A549 (cell line): ENCODE data around the gene GPR12. TPM values are rescaled to one million over a fixed set of nuclear protein-coding genes. Genes with fewer than 3 reads are reported as not detected.

ENCODE experiments used
- ATAC-seq, 2 experiments: fragments of 200-7000 bp in 1 of 2; fragments of >200 bp in 1 of 2; cut with Nextera tagmentation in 1 of 2; cut with Tn5 transposase in 1 of 2; 3 replicates each; pipeline versions ENCODE4 v1.8.0 to v1.9.1; 2018 to 2020; ENCODE audit warnings: mild to moderate bottlenecking in 1 of 2, moderate library complexity in 1 of 2
- CTCF ChIA-PET: fragments of 300-600 bp; sonication (Branson Sonifier 250); formaldehyde crosslinking; extraction: SDS; loops from one replicate; lab custom pipeline; 2021; ENCODE audit warnings: antibody characterized with exemption, inconsistent platforms; lab: Yijun Ruan, JAX
- POLR2A ChIA-PET: fragments of 350-600 bp; formaldehyde crosslinking; extraction: SDS; loops from one replicate; lab custom pipeline; 2021; ENCODE audit warnings: antibody characterized with exemption, inconsistent platforms; lab: Yijun Ruan, JAX
- DNase-seq, 2 experiments: peaks; one replicate each; pipeline versions ENCODE4 v3.0.0 to v3.0.0-alpha.2; 2011 to 2016; ENCODE audit warnings: low read depth in 1 of 2, low spot score in 1 of 2
- FAIRE-seq: peaks from 2 replicates; lab custom pipeline; 2011; peaks lifted over from hg19 to GRCh38; lab: Jason Lieb, UNC
- H3K27ac ChIP-seq, 2 experiments: fragments of >200 bp; sonication (Bioruptor Twin); formaldehyde crosslinking; 3 replicates each; pipeline ENCODE4 v1.5.1; 2016 to 2017
- H3K4me1 ChIP-seq: fragments of >200 bp; sonication (Bioruptor Twin); formaldehyde crosslinking; 3 replicates; pipeline ENCODE4 v1.6.1; 2016
- H3K4me2 ChIP-seq: fragments of >200 bp; sonication (Bioruptor Twin); formaldehyde crosslinking; 3 replicates; pipeline ENCODE4 v1.6.1; 2016
- H3K4me3 ChIP-seq: fragments of >200 bp; sonication (Bioruptor Twin); formaldehyde crosslinking; 3 replicates; pipeline ENCODE4 v1.5.1; 2016
- H3K9me3 ChIP-seq: fragments of >200 bp; sonication (Bioruptor Twin); formaldehyde crosslinking; 3 replicates; pipeline ENCODE4 v1.6.1; 2016
- BCL3 ChIP-seq: fragments of >200 bp; sonication (Bioruptor Twin); formaldehyde crosslinking; IDR thresholded peaks from 3 replicates; pipeline ENCODE4 v1.6.1; 2016
- CBX2 ChIP-seq: fragments of 200-600 bp; sonication (generic); IDR thresholded peaks from 2 replicates; pipeline ENCODE4 v1.6.1; 2016; ENCODE audit warnings: low read depth, mild to moderate bottlenecking, borderline replicate concordance
- CHD2 ChIP-seq: fragments of 150-350 bp; IDR thresholded peaks from 2 replicates; pipeline ENCODE4 v1.6.1; 2014; ENCODE audit warnings: low read length; ENCODE audit not compliant: partially characterized antibody
- CHD4 ChIP-seq: fragments of 200-600 bp; sonication (generic); IDR thresholded peaks from 2 replicates; pipeline ENCODE4 v1.6.1; 2016; ENCODE audit warnings: antibody characterized with exemption, mild to moderate bottlenecking, borderline replicate concordance
- EHF ChIP-seq: fragments of 250-450 bp; sonication (Bioruptor Pico); IDR thresholded peaks from 2 replicates; pipeline ENCODE4 v1.5.0; 2020; ENCODE audit warnings: mild to moderate bottlenecking
- EP300 ChIP-seq, 2 experiments: fragments of >200 bp; sonication (Bioruptor Twin); formaldehyde crosslinking; IDR thresholded peaks; 2 replicates in 1 of 2; 3 replicates in 1 of 2; pipeline ENCODE4 v1.6.1; 2016 to 2017
- FOSB ChIP-seq: fragments of 250-450 bp; sonication (Bioruptor Pico); IDR thresholded peaks from 2 replicates; pipeline ENCODE4 v1.5.0; 2020; ENCODE audit warnings: mild to moderate bottlenecking, moderate library complexity
- HDAC2 ChIP-seq: fragments of 200-600 bp; sonication (generic); IDR thresholded peaks from 2 replicates; pipeline ENCODE4 v1.6.1; 2016
- HEYL ChIP-seq: fragments of 250-450 bp; sonication (Bioruptor Pico); IDR thresholded peaks from 2 replicates; pipeline ENCODE4 v1.8.0; 2021; ENCODE audit warnings: mild to moderate bottlenecking, moderate library complexity
- HOXB13 ChIP-seq: fragments of 250-450 bp; sonication (Bioruptor Pico); IDR thresholded peaks from 2 replicates; pipeline ENCODE4 v1.5.0; 2020; ENCODE audit warnings: low read depth, mild to moderate bottlenecking, moderate library complexity
- JUN ChIP-seq, 2 experiments: fragments of >200 bp; sonication (Bioruptor Twin); formaldehyde crosslinking; IDR thresholded peaks; 2 replicates in 1 of 2; 3 replicates in 1 of 2; pipeline ENCODE4 v1.6.1; 2016 to 2017
- KDM1A ChIP-seq: fragments of 200-600 bp; sonication (generic); IDR thresholded peaks from 2 replicates; pipeline ENCODE4 v1.6.1; 2016; ENCODE audit warnings: low read depth, mild to moderate bottlenecking
- MYC ChIP-seq: IDR thresholded peaks from 2 replicates; pipeline ENCODE4 v1.6.1; 2012; ENCODE audit warnings: mild to moderate bottlenecking, inconsistent platforms, low read length, improper control_type of control experiment, borderline replicate concordance
- NFE2L2 ChIP-seq: fragments of 150-350 bp; conservative IDR thresholded peaks from 2 replicates; pipeline ENCODE4 v1.6.1; 2014; ENCODE audit warnings: low read length
- NR3C1 ChIP-seq: fragments of >200 bp; sonication (Bioruptor Twin); formaldehyde crosslinking; IDR thresholded peaks from 3 replicates; pipeline ENCODE4 v1.6.1; 2017
- PHF8 ChIP-seq: fragments of 200-600 bp; sonication (generic); IDR thresholded peaks from 2 replicates; pipeline ENCODE4 v1.6.1; 2016; ENCODE audit warnings: low read depth, mild to moderate bottlenecking, antibody characterized with exemption, moderate library complexity, borderline replicate concordance
- POLR2A ChIP-seq: IDR thresholded peaks from 2 replicates; pipeline ENCODE4 v1.6.1; 2012; ENCODE audit warnings: mild to moderate bottlenecking, low read length
- RAD21 ChIP-seq, 2 experiments: fragments of >200 bp in 1 of 2; sonication (Bioruptor Twin) in 1 of 2; formaldehyde crosslinking in 1 of 2; IDR thresholded peaks in 1 of 2; conservative IDR thresholded peaks in 1 of 2; 2 replicates in 1 of 2; 3 replicates in 1 of 2; pipeline ENCODE4 v1.6.1; 2012 to 2018; ENCODE audit warnings: inconsistent platforms in 1 of 2
- RCOR1 ChIP-seq: fragments of 150-350 bp; IDR thresholded peaks from 2 replicates; pipeline ENCODE4 v1.6.1; 2014; ENCODE audit warnings: antibody characterized with exemption, low read length, low read depth
- SMC3 ChIP-seq: fragments of >200 bp; sonication (Bioruptor Twin); formaldehyde crosslinking; IDR thresholded peaks from 3 replicates; pipeline ENCODE4 v1.6.1; 2018; ENCODE audit warnings: inconsistent platforms
- TFCP2L1 ChIP-seq: fragments of 250-450 bp; sonication (Bioruptor Pico); IDR thresholded peaks from 2 replicates; pipeline ENCODE4 v1.5.0; 2021; ENCODE audit warnings: mild to moderate bottlenecking
- ZC3H11A ChIP-seq: fragments of 450-650 bp; IDR thresholded peaks from 2 replicates; pipeline ENCODE4 v1.6.1; 2014; ENCODE audit warnings: antibody characterized with exemption, mild to moderate bottlenecking
- ZFP36 ChIP-seq: fragments of 450-650 bp; IDR thresholded peaks from 2 replicates; pipeline ENCODE4 v1.6.1; 2014; ENCODE audit warnings: borderline replicate concordance; ENCODE audit not compliant: partially characterized antibody
- ZNF302 ChIP-seq: fragments of 250-450 bp; sonication (Bioruptor Pico); IDR thresholded peaks from 2 replicates; pipeline ENCODE4 v1.9.0; 2021; ENCODE audit warnings: inconsistent platforms, mild to moderate bottlenecking, moderate library complexity
- WGBS: methylation state at CpG from one replicate; pipeline ENCODE4 v1.1.6; 2017; ENCODE audit errors: missing lambda C conversion rate; 5-methylcytosine and 5-hydroxymethylcytosine counted together
- polyA plus RNA-seq, 4 experiments: library from polyadenylated mRNA; depleted of rRNA in 3 of 4; stranded (reverse); fragments of >200 nt; fragmentation: RNase III in 1 of 4; extraction: RNeasy Plus Mini Kit Qiagen cat#74134 plus additional on column Dnase treatment in 1 of 4; gene quantifications; 2 replicates in 3 of 4; 3 replicates in 1 of 4; pipeline ENCODE4 v1.2.3, GENCODE V29; 2011 to 2017
- TF ChIP-seq, protein P1 (sequence below): fragments of 250-450 bp; sonication (Bioruptor Pico); IDR thresholded peaks from 2 replicates; pipeline ENCODE4 v1.5.0; 2020; ENCODE audit warnings: low read depth, mild to moderate bottlenecking, moderate library complexity
- TF ChIP-seq, protein P2 (sequence below): fragments of 200-600 bp; sonication (generic); IDR thresholded peaks from 2 replicates; pipeline ENCODE4 v1.6.1; 2016; ENCODE audit warnings: antibody characterized with exemption, mild to moderate bottlenecking, moderate library complexity

Gene GPR12
- polyA plus RNA-seq, 2 of the 4 experiments (the other 2 are of a cell fraction), result not detected

GRCh38 chr13:26713341-26713740 lies 47.2 kb downstream of the GPR12 start:
- Histone ChIP-seq H3K4me3 (no peak overlapping the region), H3K9me3 (no peaks in the 10 kb centered on the region), H3K4me1 (no peaks in the 10 kb centered on the region), H3K27ac (no peak overlapping the region), H3K4me2 (no peak overlapping the region)
- no CpG with 5 or more reads among the region's 1 CpG for WGBS
- DNase-seq (no peak), FAIRE-seq (no peak), ATAC-seq (no peak)
- ChIA-PET POLR2A (no interaction called here), CTCF (interaction anchor here (0.8 to 1.0 kb wide), 3 partner anchors 15 to 230 kb away, joined by 3 to 4 read pairs (median 3); no protein-coding TSS in a partner anchor)
- TF ChIP-seq CBX2 (no peak), EP300 (IDR thresholded peaks at IDR 0.05) (no peak), BCL3 (no peak), ZFP36 (no peak), PHF8 (no peak), MYC (no peak), RAD21 (conservative IDR thresholded peaks at IDR 0.05 in 1 of 2, IDR thresholded peaks at IDR 0.05 in 1 of 2) (no peak), TFCP2L1 (no peak), CHD2 (no peak), FOSB (no peak), HEYL (no peak), KDM1A (no peak), CHD4 (no peak), HOXB13 (CRISPR knock-in tag) (no peak), EHF (no peak)

DNA sequence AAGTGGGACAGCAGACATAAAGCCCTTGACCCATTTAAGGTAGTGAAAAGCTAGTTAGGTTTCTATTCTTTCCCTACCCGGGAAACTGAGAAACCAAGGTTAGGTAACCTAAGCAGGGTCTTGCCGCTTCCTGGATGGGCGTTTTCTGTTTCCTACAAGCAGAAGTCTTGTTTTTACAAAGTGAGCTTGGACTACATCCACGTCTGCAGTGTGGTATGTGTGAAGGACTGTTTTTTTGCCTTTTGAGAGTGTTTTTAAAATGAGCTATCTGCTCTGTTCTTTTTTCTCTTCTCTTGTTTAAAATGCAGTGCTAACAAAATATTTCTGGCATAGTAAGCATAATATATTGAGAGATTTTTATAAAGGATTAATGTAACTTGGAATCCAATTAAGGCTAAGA lies 49.4 kb downstream of the GPR12 start:
- ChIA-PET CTCF (interaction anchor here (0.9 to 4.0 kb wide), 2 partner anchors 9 to 162 kb away, joined by 5 to 13 read pairs; no protein-coding TSS in a partner anchor), POLR2A (no interaction called here)
- no peak overlapping the region for H3K4me2 ChIP-seq
- TF ChIP-seq TFCP2L1, result no peak
- TF ChIP-seq NR3C1, result no peak
- TF ChIP-seq, protein P1, sequence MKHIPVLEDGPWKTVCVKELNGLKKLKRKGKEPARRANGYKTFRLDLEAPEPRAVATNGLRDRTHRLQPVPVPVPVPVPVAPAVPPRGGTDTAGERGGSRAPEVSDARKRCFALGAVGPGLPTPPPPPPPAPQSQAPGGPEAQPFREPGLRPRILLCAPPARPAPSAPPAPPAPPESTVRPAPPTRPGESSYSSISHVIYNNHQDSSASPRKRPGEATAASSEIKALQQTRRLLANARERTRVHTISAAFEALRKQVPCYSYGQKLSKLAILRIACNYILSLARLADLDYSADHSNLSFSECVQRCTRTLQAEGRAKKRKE (CRISPR knock-in tag), result no peak
- TF ChIP-seq ZNF302 (CRISPR knock-in tag), result no peak
- TF ChIP-seq ZC3H11A, result no peak
- no peak for TF ChIP-seq RCOR1
- TF ChIP-seq, protein P2, sequence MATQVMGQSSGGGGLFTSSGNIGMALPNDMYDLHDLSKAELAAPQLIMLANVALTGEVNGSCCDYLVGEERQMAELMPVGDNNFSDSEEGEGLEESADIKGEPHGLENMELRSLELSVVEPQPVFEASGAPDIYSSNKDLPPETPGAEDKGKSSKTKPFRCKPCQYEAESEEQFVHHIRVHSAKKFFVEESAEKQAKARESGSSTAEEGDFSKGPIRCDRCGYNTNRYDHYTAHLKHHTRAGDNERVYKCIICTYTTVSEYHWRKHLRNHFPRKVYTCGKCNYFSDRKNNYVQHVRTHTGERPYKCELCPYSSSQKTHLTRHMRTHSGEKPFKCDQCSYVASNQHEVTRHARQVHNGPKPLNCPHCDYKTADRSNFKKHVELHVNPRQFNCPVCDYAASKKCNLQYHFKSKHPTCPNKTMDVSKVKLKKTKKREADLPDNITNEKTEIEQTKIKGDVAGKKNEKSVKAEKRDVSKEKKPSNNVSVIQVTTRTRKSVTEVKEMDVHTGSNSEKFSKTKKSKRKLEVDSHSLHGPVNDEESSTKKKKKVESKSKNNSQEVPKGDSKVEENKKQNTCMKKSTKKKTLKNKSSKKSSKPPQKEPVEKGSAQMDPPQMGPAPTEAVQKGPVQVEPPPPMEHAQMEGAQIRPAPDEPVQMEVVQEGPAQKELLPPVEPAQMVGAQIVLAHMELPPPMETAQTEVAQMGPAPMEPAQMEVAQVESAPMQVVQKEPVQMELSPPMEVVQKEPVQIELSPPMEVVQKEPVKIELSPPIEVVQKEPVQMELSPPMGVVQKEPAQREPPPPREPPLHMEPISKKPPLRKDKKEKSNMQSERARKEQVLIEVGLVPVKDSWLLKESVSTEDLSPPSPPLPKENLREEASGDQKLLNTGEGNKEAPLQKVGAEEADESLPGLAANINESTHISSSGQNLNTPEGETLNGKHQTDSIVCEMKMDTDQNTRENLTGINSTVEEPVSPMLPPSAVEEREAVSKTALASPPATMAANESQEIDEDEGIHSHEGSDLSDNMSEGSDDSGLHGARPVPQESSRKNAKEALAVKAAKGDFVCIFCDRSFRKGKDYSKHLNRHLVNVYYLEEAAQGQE, result no peak
- no peak for TF ChIP-seq EHF
- no peak for TF ChIP-seq HDAC2
- TF ChIP-seq SMC3, result no peak
- no peak for TF ChIP-seq POLR2A
- TF ChIP-seq JUN (IDR thresholded peaks at IDR 0.05), result no peak
- no peak for TF ChIP-seq BCL3
- no peak for TF ChIP-seq NFE2L2
- no peaks in the 10 kb centered on the region for H3K4me1 ChIP-seq
- WGBS, result 1% methylated on average over 4 of the region's 4 CpGs
- no peak overlapping the region for H3K27ac ChIP-seq
- DNase-seq, result no peak
- no peak for FAIRE-seq
- no peak for ATAC-seq
- no peak overlapping the region for H3K4me3 ChIP-seq
- no peaks in the 10 kb centered on the region for H3K9me3 ChIP-seq
